Neural cell (in vitro differentiated cells): ENCODE measurements around the gene NPHP4. TPM values are rescaled to one million over a fixed set of nuclear protein-coding genes. Genes with fewer than 3 reads are reported as not detected.

Experiments used
- H2AFZ ChIP-seq: fragments of 200-600, 300-800 bp; sonication (generic), shearing (Covaris generic); 2 replicates; pipeline ENCODE4 v1.6.0; 2014; ENCODE audit warnings: low read depth, mild to moderate bottlenecking, antibody characterized with exemption, low read length, moderate library complexity
- H3F3A ChIP-seq: fragments of 200-600 bp; shearing (Covaris generic); 2 replicates; pipeline ENCODE4 v1.6.1; 2016; ENCODE audit warnings: mild to moderate bottlenecking, moderate library complexity, mixed read lengths, antibody characterized with exemption, low read length; ENCODE audit not compliant: insufficient read depth, poor library complexity, severe bottlenecking
- H3K27ac ChIP-seq: fragments of 200-600, 300-800 bp; sonication (generic), shearing (Covaris generic); 2 replicates; pipeline ENCODE4 v1.5.1; 2014; ENCODE audit warnings: mild to moderate bottlenecking, low read length, moderate library complexity
- H3K27me3 ChIP-seq: fragments of 300-800, 200-600 bp; sonication (generic), shearing (Covaris generic); 2 replicates; pipeline ENCODE4 v1.6.0; 2014; ENCODE audit warnings: mild to moderate bottlenecking, low read depth, low read length, moderate library complexity; ENCODE audit not compliant: insufficient read depth
- H3K36me3 ChIP-seq: fragments of 300-800, 200-600 bp; sonication (generic), shearing (Covaris generic); 2 replicates; pipeline ENCODE4 v1.5.1; 2014; ENCODE audit warnings: mild to moderate bottlenecking, antibody characterized with exemption, low read length, moderate library complexity; ENCODE audit not compliant: insufficient read depth
- H3K4me2 ChIP-seq: fragments of 300-800, 200-600 bp; sonication (generic), shearing (Covaris generic); 2 replicates; pipeline ENCODE4 v1.6.0; 2014; ENCODE audit warnings: mild to moderate bottlenecking, low read length
- H3K4me3 ChIP-seq: fragments of 300-800, 200-600 bp; sonication (generic), shearing (Covaris generic); 2 replicates; pipeline ENCODE4 v1.5.1; 2014; ENCODE audit warnings: mild to moderate bottlenecking, low read length, moderate library complexity
- H3K79me2 ChIP-seq: fragments of 200-600 bp; shearing (Covaris generic); replicated peaks from 2 replicates; pipeline ENCODE4 v1.6.0; 2014; ENCODE audit warnings: mild to moderate bottlenecking, low read length, moderate library complexity; ENCODE audit not compliant: insufficient read depth
- H3K9ac ChIP-seq: fragments of 300-800, 200-600 bp; sonication (generic), shearing (Covaris generic); 2 replicates; pipeline ENCODE4 v1.6.1; 2016; ENCODE audit warnings: mild to moderate bottlenecking, low read length, mixed read lengths
- H3K9me2 ChIP-seq: fragments of 200-600 bp; shearing (Covaris generic); 2 replicates; pipeline ENCODE4 v1.6.1; 2016; ENCODE audit warnings: mild to moderate bottlenecking, low read length, mixed read lengths; ENCODE audit not compliant: insufficient read depth
- H3K9me3 ChIP-seq: fragments of 200-600, 300-800 bp; sonication (generic), shearing (Covaris generic); 2 replicates; pipeline ENCODE4 v1.6.1; 2016; ENCODE audit warnings: mild to moderate bottlenecking, mixed run types, low read length, moderate library complexity, mixed read lengths
- H4K20me1 ChIP-seq: fragments of 200-600 bp; shearing (Covaris generic); 2 replicates; pipeline ENCODE4 v1.6.1; 2016; ENCODE audit warnings: mild to moderate bottlenecking, mixed run types; ENCODE audit not compliant: insufficient read depth
- EP300 ChIP-seq: fragments of 450-650 bp; conservative IDR thresholded peaks from 2 replicates; pipeline ENCODE4 v1.6.1; 2014; ENCODE audit warnings: antibody characterized with exemption, mild to moderate bottlenecking, moderate library complexity; ENCODE audit not compliant: poor library complexity, severe bottlenecking
- EZH2 ChIP-seq: fragments of 200-600, 300-800 bp; shearing (Covaris generic), sonication (generic); IDR thresholded peaks from 2 replicates; pipeline ENCODE4 v1.6.1; 2014; ENCODE audit warnings: antibody characterized with exemption, low read length, borderline replicate concordance, mild to moderate bottlenecking; ENCODE audit not compliant: insufficient read depth, poor library complexity, severe bottlenecking
- MXI1 ChIP-seq: fragments of 450-650 bp; conservative IDR thresholded peaks from 2 replicates; pipeline ENCODE4 v1.6.1; 2014; ENCODE audit warnings: antibody characterized with exemption, mild to moderate bottlenecking; ENCODE audit not compliant: poor library complexity, severe bottlenecking
- POLR2AphosphoS5 ChIP-seq: IDR thresholded peaks from 2 replicates; pipeline ENCODE4 v1.6.1; 2012
- RAD21 ChIP-seq: fragments of 450-650 bp; conservative IDR thresholded peaks from 2 replicates; pipeline ENCODE4 v1.6.1; 2014; ENCODE audit warnings: antibody characterized with exemption, mild to moderate bottlenecking, moderate library complexity
- REST ChIP-seq: IDR thresholded peaks from 2 replicates; pipeline ENCODE4 v1.6.1; 2012; ENCODE audit warnings: borderline replicate concordance
- SMC3 ChIP-seq: fragments of 450-650 bp; conservative IDR thresholded peaks from 2 replicates; pipeline ENCODE4 v1.6.1; 2014; ENCODE audit warnings: antibody characterized with exemption, mild to moderate bottlenecking, moderate library complexity; ENCODE audit not compliant: poor library complexity
- TAF1 ChIP-seq: IDR thresholded peaks from 2 replicates; pipeline ENCODE4 v1.6.1; 2012; ENCODE audit warnings: low read depth
- polyA plus RNA-seq: library from polyadenylated mRNA; depleted of rRNA; stranded (reverse); fragments of >200 nt; gene quantifications from 2 replicates; pipeline ENCODE4 v1.2.3, GENCODE V29; 2014
- TF ChIP-seq, protein P1 (sequence below): fragments of 450-650 bp; IDR thresholded peaks from 2 replicates; pipeline ENCODE4 v1.5.1; 2014; ENCODE audit warnings: antibody characterized with exemption, mild to moderate bottlenecking, moderate library complexity; ENCODE audit not compliant: poor library complexity, severe bottlenecking

NPHP4 gene
- polyA plus RNA-seq, 1 donor from 2014 or later, result 17.1 TPM

- Histone ChIP-seq H3K79me2 (no peaks in the 10 kb centered on the region), H3K27ac (no peak overlapping the region), H3K4me3 (no peak overlapping the region), H3K9me3 (no peaks in the 10 kb centered on the region), H3K27me3 (no peaks in the 10 kb centered on the region), H3K9me2 (no peaks in the 10 kb centered on the region), H3K9ac (no peak overlapping the region), H2AFZ (no peak overlapping the region), H3F3A (no peaks in the 10 kb centered on the region), H3K4me2 (no peak overlapping the region), H3K36me3 (no peaks in the 10 kb centered on the region), H4K20me1 (no peaks in the 10 kb centered on the region)
- TF ChIP-seq TAF1, result no peak
- TF ChIP-seq EP300, result no peak
- no peak for TF ChIP-seq SMC3
- TF ChIP-seq RAD21, result no peak
- TF ChIP-seq, protein P1, sequence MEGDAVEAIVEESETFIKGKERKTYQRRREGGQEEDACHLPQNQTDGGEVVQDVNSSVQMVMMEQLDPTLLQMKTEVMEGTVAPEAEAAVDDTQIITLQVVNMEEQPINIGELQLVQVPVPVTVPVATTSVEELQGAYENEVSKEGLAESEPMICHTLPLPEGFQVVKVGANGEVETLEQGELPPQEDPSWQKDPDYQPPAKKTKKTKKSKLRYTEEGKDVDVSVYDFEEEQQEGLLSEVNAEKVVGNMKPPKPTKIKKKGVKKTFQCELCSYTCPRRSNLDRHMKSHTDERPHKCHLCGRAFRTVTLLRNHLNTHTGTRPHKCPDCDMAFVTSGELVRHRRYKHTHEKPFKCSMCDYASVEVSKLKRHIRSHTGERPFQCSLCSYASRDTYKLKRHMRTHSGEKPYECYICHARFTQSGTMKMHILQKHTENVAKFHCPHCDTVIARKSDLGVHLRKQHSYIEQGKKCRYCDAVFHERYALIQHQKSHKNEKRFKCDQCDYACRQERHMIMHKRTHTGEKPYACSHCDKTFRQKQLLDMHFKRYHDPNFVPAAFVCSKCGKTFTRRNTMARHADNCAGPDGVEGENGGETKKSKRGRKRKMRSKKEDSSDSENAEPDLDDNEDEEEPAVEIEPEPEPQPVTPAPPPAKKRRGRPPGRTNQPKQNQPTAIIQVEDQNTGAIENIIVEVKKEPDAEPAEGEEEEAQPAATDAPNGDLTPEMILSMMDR, result no peak
Observed at GRCh38 chr1:5886541-5887348, 105.5 kb downstream of the NPHP4 start.

- Histone ChIP-seq H3K27ac (no peak overlapping the region), H4K20me1 (no peaks in the 10 kb centered on the region), H3K9me2 (no peaks in the 10 kb centered on the region), H3K27me3 (no peaks in the 10 kb centered on the region), H3K79me2 (no peaks in the 10 kb centered on the region), H3K36me3 (no peaks in the 10 kb centered on the region), H3K9ac (no peak overlapping the region), H3K4me2 (no peak overlapping the region), H2AFZ (no peak overlapping the region), H3F3A (no peaks in the 10 kb centered on the region), H3K4me3 (no peak overlapping the region), H3K9me3 (no peaks in the 10 kb centered on the region)
- no peak for TF ChIP-seq REST
- TF ChIP-seq EP300, result no peak
- no peak for TF ChIP-seq POLR2AphosphoS5
- TF ChIP-seq EZH2, result no peak
- TF ChIP-seq TAF1, result no peak
- TF ChIP-seq RAD21, result no peak
- TF ChIP-seq, protein P1, result no peak
- TF ChIP-seq SMC3, result no peak
- no peak for TF ChIP-seq MXI1
Observed at GRCh38 chr1:5886140-5886483, 106.1 kb downstream of the NPHP4 start.
